Spleen (tissue), 11 donors: ENCODE data around the gene PDE4DIP. TPM values are rescaled to one million over a fixed set of nuclear protein-coding genes. Genes with fewer than 3 reads are reported as not detected.
"Not testable (repeated sequence)": the region's sequence is repeated elsewhere in the genome, so short reads cannot be mapped to it uniquely, and the experiment has no call there.

Experiments
- DNase-seq: peaks from one replicate; pipeline ENCODE4 v3.0.0-alpha.2; 2020
- H3K27ac ChIP-seq, 8 donors: fragments of 200-600 bp; sonication (generic) in 7 of 8; 1 replicate in 4 of 8; 2 replicates in 4 of 8; pipeline versions ENCODE4 v1.5.0 to v1.8.0; 2016 to 2021; ENCODE audit warnings: inconsistent platforms in 4 of 8, mild to moderate bottlenecking in 4 of 8, moderate library complexity in 1 of 8
- H3K27me3 ChIP-seq, 7 donors: fragments of 200-600 bp; sonication (generic) in 6 of 7; replicated peaks in 1 of 7; 1 replicate in 4 of 7; 2 replicates in 3 of 7; pipeline versions ENCODE4 v1.5.0 to v1.8.0; 2016 to 2021; ENCODE audit warnings: inconsistent platforms in 3 of 7, mild to moderate bottlenecking in 1 of 7
- H3K36me3 ChIP-seq, 6 donors: fragments of 200-600 bp; sonication (generic) in 5 of 6; 1 replicate in 4 of 6; 2 replicates in 2 of 6; pipeline versions ENCODE4 v1.5.0 to v1.8.0; 2016 to 2021; ENCODE audit warnings: inconsistent platforms in 2 of 6
- H3K4me1 ChIP-seq, 6 donors: fragments of 200-600 bp; sonication (generic) in 5 of 6; 1 replicate in 3 of 6; 2 replicates in 3 of 6; pipeline versions ENCODE4 v1.5.0 to v1.8.0; 2016 to 2021; ENCODE audit warnings: inconsistent platforms in 3 of 6
- H3K4me3 ChIP-seq, 8 donors: fragments of 200-600 bp; sonication (generic) in 7 of 8; 1 replicate in 4 of 8; 2 replicates in 4 of 8; pipeline versions ENCODE4 v1.5.0 to v1.8.0; 2016 to 2021; ENCODE audit warnings: inconsistent platforms in 4 of 8, mild to moderate bottlenecking in 4 of 8, moderate library complexity in 2 of 8
- H3K9me3 ChIP-seq, 8 donors: fragments of 200-600 bp; sonication (generic) in 7 of 8; 1 replicate in 4 of 8; 2 replicates in 4 of 8; pipeline versions ENCODE4 v1.5.0 to v1.8.0; 2016 to 2021; ENCODE audit warnings: inconsistent platforms in 4 of 8
- POLR2A ChIP-seq, 3 donors: fragments of 450-650 bp; IDR thresholded peaks; one replicate each; pipeline ENCODE4 v1.5.1; 2017; ENCODE audit warnings: antibody characterized with exemption in 3 of 3, mild to moderate bottlenecking in 1 of 3
- POLR2AphosphoS5 ChIP-seq, 3 donors: sonication (generic); formaldehyde crosslinking; IDR thresholded peaks; one replicate each; pipeline ENCODE4 v1.5.1; 2017; ENCODE audit warnings: antibody characterized with exemption in 3 of 3
- WGBS, 5 donors: extraction: QIAGEN DNeasy Blood & Tissue Kit in 3 of 5; methylation state at CpG; one replicate each; pipeline versions ENCODE4 v1.1.5 to v1.1.7; 2013 to 2018; 5-methylcytosine and 5-hydroxymethylcytosine counted together
- intact Hi-C: fragments of 100-400 bp; cut with DNase I; formaldehyde crosslinking; loops from one replicate; pipeline ENCODE4 v1.15.0; 2023; ENCODE audit warnings: low total_unique reads
- polyA plus RNA-seq, 3 donors: library from polyadenylated mRNA; stranded (reverse); fragments of 200-250 nt; gene quantifications; one replicate each; pipeline ENCODE4 v1.2.1, GENCODE V29; 2013
- total RNA-seq, 7 donors: library from RNA; depleted of rRNA in 3 of 7; stranded (reverse); fragments of >200 nt in 3 of 7; fragmentation: NEBNext Ultra II Directional in 4 of 7; extraction: Animal tissue kit (Norgen Biotek cat#: 25700) in 4 of 7; gene quantifications; one replicate each; pipeline versions ENCODE4 v1.1.0 to v1.2.1, GENCODE V29; 2016 to 2021
- TF ChIP-seq, protein P1 (sequence below), 11 experiments: fragments of 200-600 bp in 7 of 11; fragments of 450-650 bp in 4 of 11; sonication (generic) in 4 of 11; IDR thresholded peaks in 8 of 11; conservative IDR thresholded peaks in 3 of 11; 1 replicate in 7 of 11; 2 replicates in 4 of 11; pipeline versions ENCODE4 v1.4.0 to v1.8.0; 2016 to 2021; ENCODE audit warnings: antibody characterized with exemption in 11 of 11, inconsistent platforms in 4 of 11, mild to moderate bottlenecking in 1 of 11
- donor health status: healthy with polysubstance abuse.
- donor health status: DM: no; HTN: no; CAD: no; lungs with moderate emphysema.
- donor health status: DM: no; HTN: no; CAD: no.
- donor health status: Bipolar disorder and iron deficiency.
- donor health status: healthy.
- donor health status: DM: no; HTN: no; CAD: no.
- donor health status: DM: yes; HTN: yes; CAD: no.

The PDE4DIP gene
- total and polyA plus RNA-seq, 10 donors, result 10.1 to 91.3 (median 44.8) TPM

DNA sequence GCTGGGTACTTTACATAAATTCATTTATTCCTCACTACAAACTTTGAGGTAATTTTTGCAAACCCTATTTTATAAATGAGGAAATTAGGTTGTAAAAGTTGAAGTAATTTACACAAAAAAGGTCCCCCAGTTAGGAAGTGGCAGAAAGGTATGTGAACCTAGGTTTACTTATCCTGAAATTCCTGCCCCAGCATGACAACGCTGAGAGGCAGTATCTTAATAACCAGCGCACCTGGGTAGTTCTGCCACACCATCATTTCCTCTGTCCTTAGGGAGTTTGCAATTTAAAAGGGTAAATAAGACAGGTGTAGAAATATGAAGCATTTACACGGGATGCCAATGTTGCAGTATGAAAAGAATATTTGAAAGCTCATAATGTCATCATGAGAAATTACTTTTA is 79.6 kb downstream of the PDE4DIP start:
- WGBS, 5 donors, result 81 to 100% (median 93%) methylated on average over 1 of the region's 3 CpGs
- DNase-seq, H3K36me3 ChIP-seq: not testable (repeated sequence)

DNA sequence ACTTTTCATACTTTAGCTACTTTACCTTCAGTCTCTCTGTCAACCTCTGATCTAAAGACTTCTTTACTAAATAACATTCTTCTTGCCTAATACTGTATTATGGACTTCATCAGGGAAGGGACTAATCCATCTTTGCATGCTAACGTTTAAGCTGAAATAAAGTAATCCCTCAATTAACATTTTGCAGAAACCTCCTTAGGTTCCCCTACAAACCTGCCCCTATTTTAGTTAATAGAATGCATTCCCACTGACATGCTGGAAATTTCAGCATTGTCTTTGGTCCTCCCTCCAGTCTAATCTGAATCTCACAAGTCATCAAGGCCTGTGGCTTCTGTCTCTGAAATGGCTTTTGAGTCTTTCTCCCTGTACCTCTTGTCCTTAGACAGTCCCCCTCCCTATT is 83.4 kb downstream of the PDE4DIP start:
- H3K27me3 ChIP-seq, H3K4me3 ChIP-seq, H3K9me3 ChIP-seq, H3K4me1 ChIP-seq, intact Hi-C loops, DNase-seq, H3K36me3 ChIP-seq, H3K27ac ChIP-seq: not testable (repeated sequence)
- WGBS, 5 donors, result no CpG with 5 or more reads among the region's 1 CpG

More for the DNA sequence above, 79.6 kb downstream of the PDE4DIP start:
- intact Hi-C loops, H3K4me3 ChIP-seq, H3K4me1 ChIP-seq, H3K9me3 ChIP-seq, H3K27ac ChIP-seq, H3K27me3 ChIP-seq: not testable (repeated sequence)

DNA sequence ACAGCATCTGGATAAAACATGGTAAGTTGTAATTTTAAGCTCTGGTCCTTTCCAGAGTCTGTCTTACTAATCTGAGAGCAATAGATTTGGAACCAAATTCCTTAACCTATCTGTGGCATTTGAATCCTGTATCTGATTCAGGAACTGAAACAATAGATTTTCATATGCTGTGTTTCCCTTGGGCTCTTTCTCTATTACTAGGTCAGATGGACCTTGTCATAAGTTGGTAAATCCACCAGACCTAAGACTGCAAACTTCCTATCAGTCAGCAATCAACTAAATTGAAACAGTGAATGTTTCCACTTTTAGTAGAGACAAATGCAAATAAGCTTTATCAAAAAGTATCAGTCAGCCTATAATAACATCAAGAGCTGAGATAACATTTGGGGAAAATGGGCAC is 85.0 kb downstream of the PDE4DIP start:
- intact Hi-C loops, H3K9me3 ChIP-seq, H3K4me1 ChIP-seq: not testable (repeated sequence)

DNA sequence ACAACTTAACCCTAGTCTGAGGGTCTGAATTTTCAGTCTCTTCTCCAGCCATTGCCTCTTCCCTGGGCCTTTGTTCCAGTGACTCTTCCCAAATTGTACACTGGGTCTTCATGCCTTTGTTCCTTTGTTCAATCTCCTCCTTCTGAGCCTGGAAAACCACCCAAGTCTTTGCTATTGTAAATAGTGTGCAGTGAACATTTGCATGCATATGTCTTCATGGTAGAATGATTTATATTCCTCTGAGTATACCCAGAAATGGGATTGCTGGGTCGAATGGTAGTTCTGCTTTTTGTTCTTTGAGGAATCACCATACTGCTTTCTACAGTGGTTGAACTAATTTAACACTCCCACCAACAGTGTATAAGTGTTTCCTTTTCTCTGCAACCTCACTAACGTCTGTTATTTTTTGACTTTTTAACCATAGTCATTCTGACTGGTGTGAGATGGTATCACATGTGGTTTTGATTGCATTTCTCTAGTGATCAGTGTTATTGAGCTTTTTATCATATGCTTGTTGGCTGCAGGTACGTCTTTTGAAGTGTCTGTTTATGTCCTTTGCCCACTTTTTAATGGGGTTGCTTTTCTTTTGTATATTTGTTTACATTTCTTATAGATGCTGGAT is 91.3 kb downstream of the PDE4DIP start:
- H3K36me3 ChIP-seq, intact Hi-C loops, H3K27ac ChIP-seq, DNase-seq, H3K4me1 ChIP-seq, H3K9me3 ChIP-seq, H3K4me3 ChIP-seq, H3K27me3 ChIP-seq: not testable (repeated sequence)
- WGBS, 5 donors, result no CpG with 5 or more reads among the region's 3 CpGs

More for the DNA sequence above, 85.0 kb downstream of the PDE4DIP start:
- DNase-seq, H3K27me3 ChIP-seq, H3K27ac ChIP-seq, H3K36me3 ChIP-seq, H3K4me3 ChIP-seq: not testable (repeated sequence)

DNA sequence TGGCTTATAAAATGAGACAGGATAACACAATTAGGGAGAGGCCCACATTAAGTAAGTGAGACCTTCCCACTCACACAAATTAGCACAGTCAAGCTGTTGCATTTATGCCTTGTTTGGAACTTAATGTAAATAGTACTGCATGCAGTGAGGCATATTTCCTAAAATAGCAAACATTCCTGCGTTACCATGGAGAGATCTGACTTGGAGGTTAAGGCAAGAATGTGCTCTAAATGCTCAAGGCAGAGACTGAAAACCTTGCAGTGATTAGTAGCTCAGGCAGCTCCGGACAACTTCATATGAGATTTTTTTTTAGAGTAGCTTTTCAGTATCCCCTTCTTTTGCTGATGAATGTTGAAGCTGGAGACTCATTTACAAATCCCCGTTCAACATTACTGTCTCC is 98.7 kb downstream of the PDE4DIP start:
- intact Hi-C loops, H3K4me3 ChIP-seq, H3K36me3 ChIP-seq, H3K4me1 ChIP-seq, H3K9me3 ChIP-seq, DNase-seq, H3K27ac ChIP-seq, H3K27me3 ChIP-seq: not testable (repeated sequence)
- no CpG with 5 or more reads among the region's 3 CpGs for WGBS, 5 donors

DNA sequence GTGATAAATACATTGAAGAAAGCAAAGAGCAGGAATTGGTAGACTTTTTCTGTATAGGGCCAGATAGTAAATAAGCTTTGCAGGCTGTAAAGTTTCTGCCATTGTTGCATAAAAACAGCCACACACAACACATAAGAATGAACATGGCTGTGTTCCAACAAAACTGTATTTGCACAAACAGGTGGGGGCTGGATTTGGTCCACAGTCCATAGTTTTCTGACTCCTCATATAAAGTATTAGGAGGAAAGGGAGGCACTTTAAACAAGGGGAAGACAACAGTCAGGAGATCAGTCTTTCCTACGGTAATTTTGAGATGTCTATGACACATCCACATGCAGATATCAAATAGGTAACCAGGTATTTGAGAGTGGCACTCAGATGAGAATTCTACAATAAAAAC is 100.9 kb downstream of the PDE4DIP start:
- H3K36me3 ChIP-seq, H3K4me3 ChIP-seq, H3K4me1 ChIP-seq, intact Hi-C loops, DNase-seq, H3K9me3 ChIP-seq, H3K27me3 ChIP-seq, H3K27ac ChIP-seq: not testable (repeated sequence)
- WGBS, 5 donors, result no CpG with 5 or more reads among the region's 1 CpG

DNA sequence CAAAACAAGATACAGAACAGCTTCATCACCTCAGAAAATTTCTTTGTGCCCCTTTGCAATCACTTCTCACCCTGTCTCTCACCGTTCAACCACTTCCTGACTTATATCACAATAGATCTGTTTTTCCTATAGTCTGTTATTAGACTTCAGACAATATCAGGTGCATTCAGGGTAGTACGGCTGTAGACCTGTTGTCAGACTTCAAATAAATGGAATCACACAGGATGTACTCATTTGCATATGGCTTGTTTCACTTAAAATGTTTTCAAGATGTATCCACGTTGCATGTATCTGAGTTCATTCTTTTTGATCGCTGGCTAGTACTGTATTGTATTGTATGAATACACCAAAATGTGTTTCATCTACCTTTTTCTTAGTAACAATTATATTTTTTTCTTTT is 104.5 kb downstream of the PDE4DIP start:
- H3K9me3 ChIP-seq, H3K36me3 ChIP-seq, intact Hi-C loops, H3K4me3 ChIP-seq, DNase-seq, H3K27me3 ChIP-seq, H3K27ac ChIP-seq: not testable (repeated sequence)
- WGBS, 5 donors, result 26 to 42% (median 36%) methylated on average over 4 of the region's 4 CpGs
- peaks cover 0 to 15% (median under 1%) of the 10 kb centered on the region in 6 donors for H3K4me1 ChIP-seq

DNA sequence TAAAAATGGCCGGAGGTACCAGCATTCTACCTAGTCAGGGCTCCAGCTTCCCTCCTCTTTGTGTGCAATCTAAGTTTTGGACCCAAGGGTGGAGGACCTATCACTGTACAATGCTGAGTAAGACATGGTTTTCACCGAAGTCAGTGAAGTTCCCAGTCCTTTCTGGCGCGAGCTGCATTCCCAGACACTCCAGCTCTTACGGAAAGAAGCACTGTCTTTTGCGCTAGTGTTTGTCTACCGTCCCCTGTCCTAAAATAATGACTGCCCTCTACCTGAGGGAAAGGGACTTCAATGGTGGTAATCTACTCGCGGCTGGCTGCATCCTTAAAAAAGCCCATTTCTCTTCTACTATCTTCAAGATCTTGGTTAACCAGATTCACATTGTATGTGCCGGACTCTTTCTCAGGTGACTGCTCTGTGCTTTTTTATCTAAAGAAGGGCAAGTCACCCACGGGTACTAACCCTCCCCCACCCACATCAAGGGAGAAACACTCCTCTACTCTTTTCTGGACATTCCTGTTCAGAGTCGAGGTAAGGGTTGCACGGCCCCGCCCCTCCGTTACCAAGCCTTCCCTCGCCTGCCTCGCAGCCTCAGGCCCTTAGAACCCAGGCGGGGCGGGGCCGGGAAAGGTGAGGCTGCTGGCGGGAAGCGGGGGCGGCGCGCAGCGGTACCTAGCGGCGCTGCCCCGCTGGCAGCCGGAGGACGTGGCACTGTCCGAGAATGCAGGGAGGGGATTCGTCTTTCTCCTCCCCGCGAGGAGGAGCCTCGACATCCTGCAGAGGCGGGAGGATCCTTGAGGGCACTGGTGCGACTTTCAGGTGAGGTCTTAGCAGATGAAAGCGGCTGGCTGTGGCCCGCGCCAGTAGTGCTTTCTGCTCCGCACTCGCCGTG is 107.4 kb downstream of the PDE4DIP start:
- H3K27me3 ChIP-seq, intact Hi-C loops, H3K36me3 ChIP-seq, H3K9me3 ChIP-seq: not testable (repeated sequence)
- DNase-seq, result peak; percentile 93
- Histone ChIP-seq H3K4me3 (peak overlapping the region; percentile 47 to 72 (median 54)), H3K4me1 (peaks cover 0 to 30% (median 5%) of the 10 kb centered on the region in 6 donors), H3K27ac (peak overlapping the region; percentile 46 to 83 (median 76))
- WGBS, 5 donors, result 5 to 17% (median 13%) methylated on average over 11 to 32 of the region's 44 CpGs
- TF ChIP-seq POLR2AphosphoS5 (IDR thresholded peaks at IDR 0.05) (peak; percentile 77 to 85 (median 83)), POLR2A (IDR thresholded peaks at IDR 0.05) (peak in 1 of 3 donors; percentile 25)
- TF ChIP-seq, protein P1, sequence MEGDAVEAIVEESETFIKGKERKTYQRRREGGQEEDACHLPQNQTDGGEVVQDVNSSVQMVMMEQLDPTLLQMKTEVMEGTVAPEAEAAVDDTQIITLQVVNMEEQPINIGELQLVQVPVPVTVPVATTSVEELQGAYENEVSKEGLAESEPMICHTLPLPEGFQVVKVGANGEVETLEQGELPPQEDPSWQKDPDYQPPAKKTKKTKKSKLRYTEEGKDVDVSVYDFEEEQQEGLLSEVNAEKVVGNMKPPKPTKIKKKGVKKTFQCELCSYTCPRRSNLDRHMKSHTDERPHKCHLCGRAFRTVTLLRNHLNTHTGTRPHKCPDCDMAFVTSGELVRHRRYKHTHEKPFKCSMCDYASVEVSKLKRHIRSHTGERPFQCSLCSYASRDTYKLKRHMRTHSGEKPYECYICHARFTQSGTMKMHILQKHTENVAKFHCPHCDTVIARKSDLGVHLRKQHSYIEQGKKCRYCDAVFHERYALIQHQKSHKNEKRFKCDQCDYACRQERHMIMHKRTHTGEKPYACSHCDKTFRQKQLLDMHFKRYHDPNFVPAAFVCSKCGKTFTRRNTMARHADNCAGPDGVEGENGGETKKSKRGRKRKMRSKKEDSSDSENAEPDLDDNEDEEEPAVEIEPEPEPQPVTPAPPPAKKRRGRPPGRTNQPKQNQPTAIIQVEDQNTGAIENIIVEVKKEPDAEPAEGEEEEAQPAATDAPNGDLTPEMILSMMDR (IDR thresholded peaks at IDR 0.05 in 8 of 11, conservative IDR thresholded peaks at IDR 0.05 in 3 of 11), result peak in 5 of 11 experiments; percentile 10 to 30 (median 20)
